H1 (cell line): Measurements from ENCODE around the gene TMEM255A. TPM values are rescaled to one million over a fixed set of nuclear protein-coding genes. Genes with fewer than 3 reads are reported as not detected.

Experiments
- BCL11A ChIP-seq, 2 experiments: IDR thresholded peaks; one replicate each; pipeline ENCODE4 v1.6.1; 2011; ENCODE audit warnings: low read depth in 2 of 2, low read length in 2 of 2, mild to moderate bottlenecking in 2 of 2
- SP1 ChIP-seq: IDR thresholded peaks from 2 replicates; pipeline ENCODE4 v1.6.1; 2011; ENCODE audit warnings: low read depth, low read length
- SUZ12 ChIP-seq: fragments of 200-600 bp; sonication (generic); IDR thresholded peaks from 2 replicates; pipeline ENCODE4 v1.6.1; 2012; ENCODE audit warnings: mild to moderate bottlenecking, inconsistent platforms, low read length, moderate library complexity, mixed read lengths
- polyA plus RNA-seq, 7 experiments: library from polyadenylated mRNA; depleted of rRNA in 3 of 7; stranded (reverse) in 5 of 7; unstranded in 2 of 7; fragments of >200 nt in 5 of 7; fragments of 200-250 nt in 2 of 7; gene quantifications; 1 replicate in 5 of 7; 2 replicates in 1 of 7; 4 replicates in 1 of 7; pipeline versions ENCODE4 v1.2.1 to v1.2.3, GENCODE V29; 2011 to 2013; ENCODE audit warnings: missing spikeins in 2 of 7, mixed read lengths in 2 of 7
- total RNA-seq: library from RNA; stranded (reverse); fragmentation: NEBNext Ultra II Directional; extraction: Animal tissue kit (Norgen Biotek cat#: 25700); gene quantifications from 2 replicates; pipeline ENCODE4 v1.2.1, GENCODE V29; 2021
- TF ChIP-seq, protein P1 (sequence below): fragments of 300-600 bp; sonication (generic); IDR thresholded peaks from 2 replicates; pipeline ENCODE4 v1.7.1; 2012; ENCODE audit warnings: low read length, moderate library complexity, mild to moderate bottlenecking, inconsistent platforms; ENCODE audit not compliant: insufficient replicate concordance

Gene TMEM255A
- total and polyA plus RNA-seq, 2 of the 8 experiments (the other 6 are each of a cell fraction or from before 2014, with no cell fraction given) = 0.73 to 2.3 TPM

DNA sequence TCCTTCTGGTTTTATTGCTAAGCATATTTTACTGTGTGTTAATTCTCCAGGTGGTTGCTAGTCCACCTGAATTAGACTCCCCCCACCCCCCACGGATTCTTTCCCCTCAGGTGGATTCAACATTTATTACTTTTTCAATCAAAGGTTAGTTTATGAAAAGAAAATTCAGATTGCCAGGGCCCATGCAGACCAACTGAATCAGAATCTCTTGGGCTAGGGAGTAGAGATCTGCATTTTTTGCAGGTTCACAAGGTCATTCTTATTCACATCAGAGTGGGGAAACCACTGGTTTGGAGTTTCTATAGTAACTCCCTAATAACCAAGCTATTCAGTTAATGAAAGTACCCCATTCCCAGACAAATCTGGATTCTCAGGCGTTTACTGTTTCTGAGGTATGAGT is 9.8 kb downstream of the TMEM255A start (continued):
- TF ChIP-seq, protein P1, sequence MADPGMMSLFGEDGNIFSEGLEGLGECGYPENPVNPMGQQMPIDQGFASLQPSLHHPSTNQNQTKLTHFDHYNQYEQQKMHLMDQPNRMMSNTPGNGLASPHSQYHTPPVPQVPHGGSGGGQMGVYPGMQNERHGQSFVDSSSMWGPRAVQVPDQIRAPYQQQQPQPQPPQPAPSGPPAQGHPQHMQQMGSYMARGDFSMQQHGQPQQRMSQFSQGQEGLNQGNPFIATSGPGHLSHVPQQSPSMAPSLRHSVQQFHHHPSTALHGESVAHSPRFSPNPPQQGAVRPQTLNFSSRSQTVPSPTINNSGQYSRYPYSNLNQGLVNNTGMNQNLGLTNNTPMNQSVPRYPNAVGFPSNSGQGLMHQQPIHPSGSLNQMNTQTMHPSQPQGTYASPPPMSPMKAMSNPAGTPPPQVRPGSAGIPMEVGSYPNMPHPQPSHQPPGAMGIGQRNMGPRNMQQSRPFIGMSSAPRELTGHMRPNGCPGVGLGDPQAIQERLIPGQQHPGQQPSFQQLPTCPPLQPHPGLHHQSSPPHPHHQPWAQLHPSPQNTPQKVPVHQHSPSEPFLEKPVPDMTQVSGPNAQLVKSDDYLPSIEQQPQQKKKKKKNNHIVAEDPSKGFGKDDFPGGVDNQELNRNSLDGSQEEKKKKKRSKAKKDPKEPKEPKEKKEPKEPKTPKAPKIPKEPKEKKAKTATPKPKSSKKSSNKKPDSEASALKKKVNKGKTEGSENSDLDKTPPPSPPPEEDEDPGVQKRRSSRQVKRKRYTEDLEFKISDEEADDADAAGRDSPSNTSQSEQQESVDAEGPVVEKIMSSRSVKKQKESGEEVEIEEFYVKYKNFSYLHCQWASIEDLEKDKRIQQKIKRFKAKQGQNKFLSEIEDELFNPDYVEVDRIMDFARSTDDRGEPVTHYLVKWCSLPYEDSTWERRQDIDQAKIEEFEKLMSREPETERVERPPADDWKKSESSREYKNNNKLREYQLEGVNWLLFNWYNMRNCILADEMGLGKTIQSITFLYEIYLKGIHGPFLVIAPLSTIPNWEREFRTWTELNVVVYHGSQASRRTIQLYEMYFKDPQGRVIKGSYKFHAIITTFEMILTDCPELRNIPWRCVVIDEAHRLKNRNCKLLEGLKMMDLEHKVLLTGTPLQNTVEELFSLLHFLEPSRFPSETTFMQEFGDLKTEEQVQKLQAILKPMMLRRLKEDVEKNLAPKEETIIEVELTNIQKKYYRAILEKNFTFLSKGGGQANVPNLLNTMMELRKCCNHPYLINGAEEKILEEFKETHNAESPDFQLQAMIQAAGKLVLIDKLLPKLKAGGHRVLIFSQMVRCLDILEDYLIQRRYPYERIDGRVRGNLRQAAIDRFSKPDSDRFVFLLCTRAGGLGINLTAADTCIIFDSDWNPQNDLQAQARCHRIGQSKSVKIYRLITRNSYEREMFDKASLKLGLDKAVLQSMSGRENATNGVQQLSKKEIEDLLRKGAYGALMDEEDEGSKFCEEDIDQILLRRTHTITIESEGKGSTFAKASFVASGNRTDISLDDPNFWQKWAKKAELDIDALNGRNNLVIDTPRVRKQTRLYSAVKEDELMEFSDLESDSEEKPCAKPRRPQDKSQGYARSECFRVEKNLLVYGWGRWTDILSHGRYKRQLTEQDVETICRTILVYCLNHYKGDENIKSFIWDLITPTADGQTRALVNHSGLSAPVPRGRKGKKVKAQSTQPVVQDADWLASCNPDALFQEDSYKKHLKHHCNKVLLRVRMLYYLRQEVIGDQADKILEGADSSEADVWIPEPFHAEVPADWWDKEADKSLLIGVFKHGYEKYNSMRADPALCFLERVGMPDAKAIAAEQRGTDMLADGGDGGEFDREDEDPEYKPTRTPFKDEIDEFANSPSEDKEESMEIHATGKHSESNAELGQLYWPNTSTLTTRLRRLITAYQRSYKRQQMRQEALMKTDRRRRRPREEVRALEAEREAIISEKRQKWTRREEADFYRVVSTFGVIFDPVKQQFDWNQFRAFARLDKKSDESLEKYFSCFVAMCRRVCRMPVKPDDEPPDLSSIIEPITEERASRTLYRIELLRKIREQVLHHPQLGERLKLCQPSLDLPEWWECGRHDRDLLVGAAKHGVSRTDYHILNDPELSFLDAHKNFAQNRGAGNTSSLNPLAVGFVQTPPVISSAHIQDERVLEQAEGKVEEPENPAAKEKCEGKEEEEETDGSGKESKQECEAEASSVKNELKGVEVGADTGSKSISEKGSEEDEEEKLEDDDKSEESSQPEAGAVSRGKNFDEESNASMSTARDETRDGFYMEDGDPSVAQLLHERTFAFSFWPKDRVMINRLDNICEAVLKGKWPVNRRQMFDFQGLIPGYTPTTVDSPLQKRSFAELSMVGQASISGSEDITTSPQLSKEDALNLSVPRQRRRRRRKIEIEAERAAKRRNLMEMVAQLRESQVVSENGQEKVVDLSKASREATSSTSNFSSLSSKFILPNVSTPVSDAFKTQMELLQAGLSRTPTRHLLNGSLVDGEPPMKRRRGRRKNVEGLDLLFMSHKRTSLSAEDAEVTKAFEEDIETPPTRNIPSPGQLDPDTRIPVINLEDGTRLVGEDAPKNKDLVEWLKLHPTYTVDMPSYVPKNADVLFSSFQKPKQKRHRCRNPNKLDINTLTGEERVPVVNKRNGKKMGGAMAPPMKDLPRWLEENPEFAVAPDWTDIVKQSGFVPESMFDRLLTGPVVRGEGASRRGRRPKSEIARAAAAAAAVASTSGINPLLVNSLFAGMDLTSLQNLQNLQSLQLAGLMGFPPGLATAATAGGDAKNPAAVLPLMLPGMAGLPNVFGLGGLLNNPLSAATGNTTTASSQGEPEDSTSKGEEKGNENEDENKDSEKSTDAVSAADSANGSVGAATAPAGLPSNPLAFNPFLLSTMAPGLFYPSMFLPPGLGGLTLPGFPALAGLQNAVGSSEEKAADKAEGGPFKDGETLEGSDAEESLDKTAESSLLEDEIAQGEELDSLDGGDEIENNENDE = no peak
- TF ChIP-seq SUZ12 (no peak), BCL11A (IDR thresholded peaks at IDR 0.05; ENCODE audit: low read depth in 2 of 2, low read length in 2 of 2) (no peak), SP1 (no peak)
